GM19452 (cell line): ENCODE results near the gene NACC2.
A peak's percentile ranks its signal among the peaks of the same experiment; 100 is the strongest.
"Not testable (repeated sequence)": the region's sequence is repeated elsewhere in the genome, so short reads cannot be mapped to it uniquely, and the experiment has no call there.

ENCODE experiments used
- ATAC-seq: cut with Tn5 transposase; IDR thresholded peaks from one replicate; pipeline ENCODE4 v1.9.1; 2021; ENCODE audit not compliant: unreplicated experiment

The NACC2 gene

DNA sequence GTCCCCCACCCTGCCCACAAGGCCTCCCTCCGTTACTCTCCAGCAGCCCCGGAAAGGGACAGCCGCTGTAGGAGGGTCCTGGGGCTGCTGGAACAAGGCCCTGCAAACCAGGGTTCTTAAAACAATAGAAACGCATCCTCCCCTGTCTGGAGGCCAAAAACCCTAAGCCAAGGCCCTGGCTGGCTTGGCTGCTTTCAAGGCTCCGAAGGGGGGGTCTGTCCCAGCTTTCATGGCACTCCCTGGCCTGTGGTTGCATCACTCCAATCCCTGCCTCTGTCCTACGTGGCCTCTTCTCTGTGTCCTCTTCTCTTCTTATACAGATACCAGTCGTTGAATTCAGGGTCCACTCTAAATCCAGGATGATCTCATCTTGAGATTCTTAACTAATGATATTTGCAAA is 126.5 kb downstream of the NACC2 start:
- ATAC-seq = no peak

DNA sequence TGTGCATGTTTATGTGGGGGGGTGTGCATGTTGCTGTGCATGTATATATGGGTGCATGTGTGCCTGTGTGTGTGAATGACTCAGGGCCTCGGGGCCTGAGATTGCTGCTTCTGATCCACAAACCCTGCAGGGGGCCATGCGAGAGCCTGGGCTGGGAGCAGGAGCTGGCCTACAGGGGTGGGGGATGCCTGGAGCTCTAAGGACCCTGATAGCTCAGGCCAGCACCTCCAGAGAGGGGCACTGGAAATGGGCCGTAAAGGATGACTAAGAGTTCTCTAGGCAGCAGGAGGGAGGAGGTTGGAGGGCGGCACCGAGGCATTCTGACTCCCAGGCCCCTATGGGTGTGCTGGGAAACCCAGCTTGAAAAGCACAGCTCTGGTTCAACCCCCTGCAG is 127.0 kb downstream of the NACC2 start:
- ATAC-seq = no peak

DNA sequence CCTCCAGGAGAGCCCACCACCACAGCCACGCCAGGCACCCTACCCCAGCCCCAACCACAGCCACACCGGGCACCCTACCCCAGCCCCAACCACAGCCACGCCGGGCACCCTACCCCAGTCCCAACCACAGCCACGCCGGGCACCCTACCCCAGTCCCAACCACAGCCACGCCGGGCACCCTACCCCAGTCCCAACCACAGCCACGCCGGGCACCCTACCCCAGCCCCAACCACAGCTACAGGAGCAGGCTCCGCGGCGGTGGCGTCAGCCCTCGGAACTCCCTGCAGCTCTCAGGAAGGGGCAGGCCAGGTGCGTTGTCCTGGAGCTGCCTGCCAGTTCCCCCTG is 128.2 kb downstream of the NACC2 start:
- ATAC-seq = not testable (repeated sequence)

DNA sequence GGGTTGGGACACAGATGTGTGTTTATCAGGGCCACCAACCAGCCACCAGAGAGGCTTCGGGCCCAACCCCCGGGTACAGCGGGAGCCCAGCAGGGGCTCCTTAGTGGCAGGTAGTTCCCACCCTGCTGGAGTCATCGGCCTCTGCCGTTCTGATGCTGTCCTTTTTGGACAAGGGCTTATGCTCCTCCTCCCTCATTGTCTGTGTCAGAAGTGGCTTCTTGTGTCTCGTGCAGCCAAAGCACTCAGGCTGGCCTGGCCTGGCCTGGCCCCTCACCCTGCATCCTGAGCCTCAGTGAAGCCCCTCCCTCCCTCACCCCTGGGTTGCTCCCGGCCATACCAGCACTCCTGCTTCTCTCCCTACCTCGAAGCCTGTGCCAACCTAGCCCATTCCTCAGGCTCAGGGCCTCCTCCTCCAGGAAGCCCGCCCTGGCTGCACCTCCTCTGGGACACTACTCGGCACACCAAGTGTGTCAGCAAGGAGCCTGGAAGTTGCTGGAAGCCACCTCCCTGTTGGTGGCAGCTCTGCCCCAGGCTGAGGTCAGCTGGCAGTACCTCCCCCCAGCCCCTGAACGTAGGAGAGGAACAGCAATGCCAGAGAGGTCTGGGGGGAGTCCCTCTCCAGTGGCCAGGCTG is 129.8 kb downstream of the NACC2 start:
- no peak for ATAC-seq

DNA sequence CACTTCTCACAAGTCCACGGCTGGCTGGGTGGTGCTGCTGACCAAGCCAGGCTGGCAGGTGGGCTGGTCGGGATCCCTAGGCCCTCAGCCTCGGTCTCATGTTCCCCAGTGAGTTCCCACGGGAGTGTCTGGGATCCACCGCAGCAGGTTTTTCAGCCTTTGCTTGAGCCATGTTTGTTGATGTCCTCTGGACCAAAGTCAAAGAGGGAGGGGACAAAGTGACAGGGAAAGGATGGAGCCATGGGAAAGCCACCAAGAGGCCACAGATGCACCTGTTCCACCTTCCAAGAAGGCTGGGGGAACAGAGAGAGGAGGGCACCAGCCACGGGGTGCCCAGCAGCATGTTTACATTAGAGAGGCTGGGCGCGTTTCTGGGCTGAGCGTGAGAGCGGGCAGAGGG is 131.2 kb downstream of the NACC2 start:
- no peak for ATAC-seq

DNA sequence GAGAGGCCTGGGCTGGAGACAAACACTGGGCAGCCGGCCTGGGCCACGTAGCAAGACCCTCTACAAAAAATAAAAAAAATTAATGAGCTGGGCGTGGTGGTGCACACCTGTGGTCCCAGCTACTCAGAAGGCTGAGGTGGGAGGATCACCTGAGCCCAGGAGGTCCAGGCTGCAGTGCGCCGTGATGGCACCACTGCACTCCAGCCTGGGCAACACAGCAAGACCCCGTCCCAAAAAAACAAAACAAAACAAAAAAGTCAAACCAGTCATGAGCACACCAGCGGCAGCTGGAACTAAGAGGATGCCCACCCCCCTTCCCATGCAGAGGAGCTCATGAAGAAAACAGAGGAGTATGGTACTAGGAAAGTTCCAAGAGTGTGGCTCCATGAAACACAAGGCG is 131.8 kb downstream of the NACC2 start:
- no peak for ATAC-seq

DNA sequence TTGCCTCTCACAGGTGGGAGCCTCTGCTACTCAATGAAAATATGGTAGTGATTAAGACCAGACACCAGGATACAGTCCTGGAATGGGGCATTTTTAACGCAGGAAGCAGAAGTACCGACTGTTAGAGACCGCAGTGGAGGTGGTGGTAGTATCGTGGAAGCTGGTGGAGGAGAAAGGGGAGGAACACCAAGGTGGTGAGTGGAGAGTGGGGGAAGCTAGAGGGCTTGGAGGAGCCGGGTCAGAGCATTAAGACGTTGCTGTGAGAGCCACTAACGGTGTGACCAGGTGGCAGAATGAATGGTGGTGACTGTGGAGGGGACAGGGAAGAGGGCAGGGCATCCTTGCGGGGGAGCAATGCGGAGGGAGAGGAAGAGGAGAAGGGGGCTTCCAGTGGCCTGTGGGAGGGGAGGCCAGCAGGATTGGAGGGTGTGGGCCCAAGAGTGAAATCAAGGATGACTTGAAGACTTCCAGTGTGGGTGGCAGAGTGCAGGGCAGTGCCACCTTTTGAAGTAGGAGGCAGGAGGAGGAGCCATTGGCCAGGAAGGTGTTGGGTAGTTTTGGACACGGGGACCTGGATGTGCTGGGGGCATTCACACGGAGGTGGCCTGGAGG is 132.3 kb downstream of the NACC2 start:
- ATAC-seq = no peak

DNA sequence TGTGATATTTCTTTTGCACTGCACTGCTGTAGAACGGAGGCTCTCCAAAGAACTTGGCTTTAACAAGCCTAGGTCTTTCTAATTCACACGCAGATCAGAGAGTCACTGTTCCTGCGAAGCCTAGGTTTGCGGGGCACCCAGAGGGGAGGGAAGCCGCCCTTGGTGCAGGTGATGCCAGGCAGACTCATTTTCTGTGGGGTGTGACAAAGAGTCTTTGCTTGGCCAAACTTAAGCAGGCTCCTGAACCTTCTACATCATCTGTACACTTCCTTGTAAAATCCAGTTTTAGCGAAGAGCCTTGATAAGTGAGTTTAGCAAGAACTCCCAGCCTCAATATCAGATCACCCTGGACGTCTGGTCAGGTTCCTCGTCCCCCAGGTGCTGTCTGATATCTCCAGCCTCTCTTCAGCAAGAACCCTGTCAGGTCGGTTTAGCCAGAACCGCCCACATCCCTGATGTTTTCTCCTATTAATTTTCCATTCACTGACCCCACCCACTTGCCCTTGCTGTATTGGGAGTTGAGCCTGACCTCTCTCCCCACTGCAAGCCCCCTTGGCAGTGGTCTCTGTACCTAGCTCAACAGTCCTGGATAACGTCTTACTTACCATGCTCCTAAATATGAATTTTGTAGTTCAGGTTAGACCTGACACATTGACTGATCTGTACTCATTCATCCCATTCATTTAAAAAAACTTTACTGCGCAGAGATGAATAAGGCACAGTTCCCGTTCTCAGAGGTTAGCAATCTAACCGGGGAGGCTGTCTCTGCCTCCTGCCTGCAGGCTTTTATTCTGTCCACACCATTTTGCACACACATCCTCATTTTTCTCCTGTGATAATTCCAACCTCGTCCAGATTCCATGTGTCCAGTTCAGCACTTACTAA is 133.0 kb downstream of the NACC2 start:
- no peak for ATAC-seq

DNA sequence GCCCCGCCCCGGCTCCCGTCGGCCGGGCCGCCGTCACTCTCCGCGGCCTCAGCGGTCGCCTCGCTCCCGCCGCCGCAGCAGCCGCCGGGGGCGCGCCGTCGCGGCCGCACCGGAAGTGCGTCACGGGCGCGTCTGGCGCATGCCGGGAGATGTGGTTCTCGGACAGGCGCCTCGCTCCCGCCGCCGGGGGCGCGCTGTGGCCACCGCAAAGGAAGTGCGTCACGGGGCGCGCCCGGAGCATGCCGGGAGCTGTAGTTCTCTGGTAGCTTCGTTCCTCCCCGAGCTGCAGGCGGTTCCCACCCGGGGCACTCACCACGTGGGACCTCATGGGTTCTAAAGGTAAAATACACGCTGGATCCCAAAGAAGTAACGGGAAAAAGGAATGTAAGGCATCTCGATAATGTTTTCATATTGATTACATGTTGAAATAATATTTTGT is 133.8 kb downstream of the NACC2 start, which contains the start of gene UBAC1:
UBAC1 (minus strand) TSS at position 97 of the 439 bp plus-strand sequence. CDS start 211 bp downstream, outside the sequence.
- ATAC-seq = peak; percentile 91

DNA sequence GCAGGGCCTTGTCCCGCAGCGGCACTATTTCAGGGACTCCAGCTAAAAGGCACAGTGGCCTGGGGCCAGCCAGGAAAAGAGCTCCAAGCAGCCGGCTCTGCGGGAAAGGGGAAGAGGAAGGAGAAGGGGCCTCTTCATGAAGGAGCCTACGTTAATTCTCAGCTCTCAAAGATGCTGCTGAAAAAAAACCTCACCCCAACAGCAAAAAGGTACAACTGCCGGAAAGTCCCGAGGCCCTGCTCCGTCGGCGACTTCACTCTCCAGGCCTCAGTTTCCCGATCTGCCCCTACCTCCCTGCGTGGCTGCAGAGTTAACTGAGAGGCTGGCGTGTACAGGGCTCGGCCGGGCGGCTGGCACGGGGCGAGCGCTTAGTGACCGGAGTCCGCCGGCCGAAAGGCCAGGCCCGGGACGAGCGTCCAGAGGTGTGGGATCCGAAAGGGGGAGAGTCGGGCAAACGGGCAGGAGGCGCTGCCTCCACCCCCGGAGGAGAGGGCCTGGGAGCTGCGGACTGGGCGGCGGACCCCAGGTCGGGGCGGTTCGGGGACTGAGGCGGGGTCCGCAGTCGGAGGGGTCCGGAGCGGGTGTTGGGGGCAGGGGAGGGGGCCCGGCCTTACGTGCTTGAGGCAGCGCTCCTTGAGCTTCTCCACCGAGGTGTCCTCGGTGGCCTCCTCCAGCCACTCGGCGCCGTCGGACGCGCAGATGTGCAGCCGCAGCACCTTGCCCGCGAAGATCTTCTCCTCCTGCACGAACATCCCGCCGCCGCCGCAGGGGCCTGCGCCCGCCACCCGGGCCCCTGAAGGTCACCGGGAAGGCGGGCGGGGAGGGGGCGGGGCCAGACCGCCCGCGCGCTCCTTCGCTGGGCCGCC is 134.4 kb downstream of the NACC2 start:
- no peak for ATAC-seq

DNA sequence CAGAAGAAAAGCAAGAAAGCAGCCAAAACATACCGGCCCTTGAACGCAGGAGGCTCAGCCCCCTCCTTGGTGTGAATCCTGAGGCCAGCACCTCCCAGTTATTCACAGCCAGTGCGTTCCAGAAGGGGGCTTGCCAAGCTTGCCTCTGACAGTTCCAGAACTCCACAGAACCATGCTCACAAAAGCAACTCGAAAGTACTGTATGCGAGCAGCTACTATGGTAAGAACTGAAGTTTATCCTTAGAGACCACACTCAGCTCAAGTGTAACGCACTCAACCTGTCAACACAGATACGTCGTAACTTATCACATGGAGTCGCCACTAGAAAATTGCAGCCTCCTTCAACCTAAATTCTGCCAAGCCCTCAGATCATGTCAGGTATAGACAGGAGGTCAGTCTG is 135.3 kb downstream of the NACC2 start:
- ATAC-seq = no peak

DNA sequence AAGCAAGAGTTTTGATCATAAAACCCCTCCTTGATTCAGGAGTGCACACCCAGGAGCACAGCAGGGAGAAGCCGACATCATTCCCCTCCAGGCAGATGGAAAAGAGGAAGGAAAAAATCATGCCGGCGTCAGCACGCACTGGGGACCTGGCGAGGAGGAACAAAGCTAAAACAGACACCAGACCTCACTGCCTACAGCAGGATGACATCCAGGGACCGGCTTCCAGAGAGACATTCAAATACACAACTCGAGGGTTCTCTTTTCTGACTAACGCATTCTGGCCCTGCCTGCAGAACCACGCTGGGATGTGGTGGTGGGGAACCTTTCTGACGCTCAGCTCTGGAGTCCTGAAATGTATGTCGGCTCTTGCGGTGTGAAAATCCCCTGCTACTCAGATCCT is 136.6 kb downstream of the NACC2 start:
- ATAC-seq = no peak

DNA sequence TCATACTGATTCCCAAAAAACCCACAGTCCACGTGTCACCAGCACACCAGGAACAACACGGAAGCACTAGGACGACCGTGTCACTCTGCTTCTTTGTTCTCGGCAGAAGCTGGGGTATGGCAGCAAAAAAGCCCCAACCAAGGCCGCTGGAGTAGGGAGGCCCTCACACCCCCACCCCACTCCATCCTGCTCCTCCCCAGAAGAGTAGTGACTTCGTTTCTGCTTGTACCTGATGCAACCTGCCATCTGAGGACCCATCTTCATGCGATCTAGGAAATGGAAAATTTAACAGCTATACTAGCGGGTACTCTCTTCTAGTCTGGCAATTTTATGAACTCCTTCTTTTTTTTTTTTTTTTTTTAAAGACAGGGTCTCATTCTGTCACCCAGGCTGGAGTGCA is 137.7 kb downstream of the NACC2 start:
- ATAC-seq = no peak

DNA sequence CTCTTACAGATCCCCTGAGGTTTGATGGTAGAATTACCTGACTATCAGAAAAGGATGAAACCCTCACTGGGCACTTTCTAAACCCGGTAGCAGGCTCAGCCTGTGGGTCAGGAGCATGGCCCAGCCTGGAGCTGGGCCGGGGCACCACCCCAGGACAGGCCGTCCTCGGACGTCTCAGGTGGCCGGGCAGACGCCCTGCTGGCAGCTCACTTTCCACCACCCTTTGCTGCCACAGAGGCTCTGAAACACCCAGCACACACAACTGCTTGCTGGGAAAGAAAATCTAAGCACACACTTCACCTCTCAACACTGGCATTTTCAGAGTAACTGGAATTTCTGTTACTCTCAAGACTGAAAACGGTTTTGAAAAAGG is 138.3 kb downstream of the NACC2 start:
- ATAC-seq = no peak
